ENCODE measurements around the gene DDX41. TPM values are rescaled to one million over a fixed set of nuclear protein-coding genes. Genes with fewer than 3 reads are reported as not detected.

The DDX41 gene
- total RNA-seq, 4 donors from 2014 or later, result 85.3 to 139 (median 105) TPM

DNA sequence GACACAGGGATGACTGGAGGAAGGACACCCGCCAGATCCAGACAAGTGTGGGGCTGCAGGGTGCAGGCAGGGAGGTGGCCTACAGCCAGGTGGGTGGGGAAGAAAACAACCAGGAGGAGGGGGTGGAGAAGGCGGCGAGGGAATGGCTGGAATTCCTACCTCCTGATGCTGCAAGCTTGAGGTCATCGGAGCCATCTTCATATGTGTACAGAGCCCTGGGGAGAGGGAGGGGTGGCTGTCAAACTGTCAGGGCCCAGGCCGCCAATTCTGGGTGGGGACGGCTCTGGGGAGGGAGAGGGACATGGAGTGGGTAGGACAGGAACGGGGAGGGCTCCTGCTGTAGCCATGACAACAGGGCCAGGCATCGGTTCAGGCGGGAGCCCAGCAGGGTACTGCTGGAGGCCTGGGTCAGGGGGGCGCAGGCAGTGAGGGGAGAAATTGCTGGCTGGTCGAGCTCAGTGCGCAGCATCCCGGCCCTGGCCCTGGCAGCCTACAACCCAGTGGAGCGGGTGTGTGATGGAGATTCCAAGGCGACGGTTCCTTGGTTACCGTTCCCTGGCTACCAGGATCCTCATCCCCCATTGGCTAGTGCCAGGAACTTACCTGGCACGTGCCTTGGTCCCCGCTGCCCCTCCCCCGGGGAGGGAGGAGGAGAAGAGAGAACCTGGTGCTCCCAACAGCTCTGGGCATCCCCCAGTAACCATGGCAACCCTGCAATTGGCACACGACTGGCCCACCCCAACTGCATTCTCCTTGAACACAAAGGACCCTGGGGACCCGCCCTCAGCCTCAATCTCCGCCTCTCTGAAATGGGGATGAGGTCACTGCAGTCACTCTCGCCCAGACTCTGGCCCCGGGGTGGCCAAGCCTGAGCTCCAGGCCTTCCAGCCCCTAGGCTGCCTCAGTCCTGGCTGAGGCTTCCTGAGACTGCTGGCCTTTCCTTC lies 47.8 kb downstream of the DDX41 start:
- Histone ChIP-seq H3K4me1 (peaks cover 0 to 48% (median 23%) of the 10 kb centered on the region in 4 donors), H3K36me3 (peaks cover 0 to 43% (median 4%) of the 10 kb centered on the region in 3 donors), H3K9me3 (peaks cover 0 to 6% (median 0%) of the 10 kb centered on the region in 4 donors), H3K4me3 (no peak overlapping the region), H3K27me3 (no peaks in the 10 kb centered on the region), H3K27ac (peak overlapping the region in 3 of 4 donors; percentile 14 to 97 (median 93))
- DNase-seq (ENCODE audit: low spot score in 2 of 2), result no peak
- TF ChIP-seq, protein P1, sequence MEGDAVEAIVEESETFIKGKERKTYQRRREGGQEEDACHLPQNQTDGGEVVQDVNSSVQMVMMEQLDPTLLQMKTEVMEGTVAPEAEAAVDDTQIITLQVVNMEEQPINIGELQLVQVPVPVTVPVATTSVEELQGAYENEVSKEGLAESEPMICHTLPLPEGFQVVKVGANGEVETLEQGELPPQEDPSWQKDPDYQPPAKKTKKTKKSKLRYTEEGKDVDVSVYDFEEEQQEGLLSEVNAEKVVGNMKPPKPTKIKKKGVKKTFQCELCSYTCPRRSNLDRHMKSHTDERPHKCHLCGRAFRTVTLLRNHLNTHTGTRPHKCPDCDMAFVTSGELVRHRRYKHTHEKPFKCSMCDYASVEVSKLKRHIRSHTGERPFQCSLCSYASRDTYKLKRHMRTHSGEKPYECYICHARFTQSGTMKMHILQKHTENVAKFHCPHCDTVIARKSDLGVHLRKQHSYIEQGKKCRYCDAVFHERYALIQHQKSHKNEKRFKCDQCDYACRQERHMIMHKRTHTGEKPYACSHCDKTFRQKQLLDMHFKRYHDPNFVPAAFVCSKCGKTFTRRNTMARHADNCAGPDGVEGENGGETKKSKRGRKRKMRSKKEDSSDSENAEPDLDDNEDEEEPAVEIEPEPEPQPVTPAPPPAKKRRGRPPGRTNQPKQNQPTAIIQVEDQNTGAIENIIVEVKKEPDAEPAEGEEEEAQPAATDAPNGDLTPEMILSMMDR (IDR thresholded peaks at IDR 0.05), result no peak
- no peak for TF ChIP-seq POLR2A (IDR thresholded peaks at IDR 0.05)
- no peak for TF ChIP-seq EP300 (IDR thresholded peaks at IDR 0.05)
- 47 to 50% methylated on average over 23 to 25 of the region's 25 CpGs for WGBS, 2 donors

- 85 to 94% methylated on average over 2 of the region's 2 CpGs for WGBS, 2 donors
- Histone ChIP-seq H3K9me3 (peaks cover 0 to 6% (median 0%) of the 10 kb centered on the region in 4 donors), H3K4me3 (no peak overlapping the region), H3K27me3 (no peaks in the 10 kb centered on the region), H3K36me3 (peaks cover 0 to 50% (median 4%) of the 10 kb centered on the region in 3 donors), H3K4me1 (peaks cover 0 to 44% (median 23%) of the 10 kb centered on the region in 4 donors), H3K27ac (peak overlapping the region in 1 of 4 donors; percentile 97)
- TF ChIP-seq, protein P1 (IDR thresholded peaks at IDR 0.05), result no peak
- TF ChIP-seq POLR2A (IDR thresholded peaks at IDR 0.05), result no peak
- TF ChIP-seq EP300 (IDR thresholded peaks at IDR 0.05), result no peak
- DNase-seq (ENCODE audit: low spot score in 2 of 2), result no peak
Observed at GRCh38 chr5:177468329-177468684, 48.5 kb downstream of the DDX41 start.

DNA sequence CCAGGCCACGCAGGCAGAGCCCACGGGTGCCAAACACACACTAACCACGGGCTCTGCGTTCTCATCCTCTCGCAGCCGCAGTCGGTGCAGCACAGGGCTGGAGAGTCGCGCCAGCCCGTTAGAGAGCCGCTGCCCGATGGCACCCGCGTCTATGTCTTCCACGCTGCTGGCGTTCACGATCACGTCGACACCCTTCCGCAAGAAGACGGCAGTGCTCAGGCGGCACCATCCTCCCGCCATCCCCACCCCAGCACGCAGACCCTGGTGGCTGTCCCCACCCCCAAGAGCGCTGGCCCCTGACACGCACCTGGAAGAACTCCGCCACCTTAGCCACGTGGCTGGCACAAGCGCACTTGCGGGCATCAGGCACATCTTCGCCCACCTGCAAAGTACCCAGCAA lies 49.3 kb downstream of the DDX41 start:
- H3K9me3 ChIP-seq, result peaks cover 0 to 6% (median 0%) of the 10 kb centered on the region in 4 donors
- H3K36me3 ChIP-seq, result peaks cover 0 to 57% (median 4%) of the 10 kb centered on the region in 3 donors
- peaks cover 0 to 40% (median 20%) of the 10 kb centered on the region in 4 donors for H3K4me1 ChIP-seq
- H3K27ac ChIP-seq, result no peak overlapping the region
- no peak overlapping the region for H3K4me3 ChIP-seq
- H3K27me3 ChIP-seq, result no peaks in the 10 kb centered on the region
- 95 to 96% methylated on average over 30 of the region's 31 CpGs for WGBS, 2 donors
- no peak for DNase-seq (ENCODE audit: low spot score in 2 of 2)
- TF ChIP-seq POLR2A (IDR thresholded peaks at IDR 0.05), result no peak
- TF ChIP-seq, protein P1 (IDR thresholded peaks at IDR 0.05), result no peak
- no peak for TF ChIP-seq EP300 (IDR thresholded peaks at IDR 0.05)

- H3K27ac ChIP-seq, result no peak overlapping the region
- peaks cover 0 to 39% (median 14%) of the 10 kb centered on the region in 4 donors for H3K4me1 ChIP-seq
- no peaks in the 10 kb centered on the region for H3K27me3 ChIP-seq
- peaks cover 0 to 63% (median 4%) of the 10 kb centered on the region in 3 donors for H3K36me3 ChIP-seq
- H3K4me3 ChIP-seq, result no peak overlapping the region
- peaks cover 0 to 6% (median 0%) of the 10 kb centered on the region in 4 donors for H3K9me3 ChIP-seq
- DNase-seq (ENCODE audit: low spot score in 2 of 2), result no peak
- WGBS, 2 donors, result 91 to 97% methylated on average over 25 of the region's 25 CpGs
- no peak for TF ChIP-seq POLR2A (IDR thresholded peaks at IDR 0.05)
- TF ChIP-seq, protein P1 (IDR thresholded peaks at IDR 0.05), result no peak
- no peak for TF ChIP-seq EP300 (IDR thresholded peaks at IDR 0.05)
Observed at GRCh38 chr5:177466861-177467260, 49.9 kb downstream of the DDX41 start.

DNA sequence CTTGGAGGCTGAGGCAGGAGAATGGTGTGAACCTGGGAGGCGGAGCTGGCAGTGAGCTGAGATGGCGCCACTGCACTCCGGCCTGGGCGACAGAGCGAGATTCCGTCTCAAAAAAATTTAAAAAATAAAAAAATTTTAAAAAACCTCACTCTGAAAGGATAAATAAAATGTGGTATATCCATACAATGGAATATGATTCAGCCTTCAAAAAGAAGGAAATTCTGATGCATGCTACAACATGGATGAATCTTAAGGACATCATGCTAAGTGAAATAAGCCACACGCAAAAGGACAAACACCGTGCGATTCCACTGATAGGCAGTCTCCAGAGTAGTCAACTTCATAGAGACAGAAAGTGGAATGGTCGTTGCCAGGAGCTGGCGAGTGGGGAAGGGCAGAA lies 51.7 kb downstream of the DDX41 start:
- 87 to 99% methylated on average over 11 of the region's 11 CpGs for WGBS, 2 donors

More for the DNA sequence above, 51.7 kb downstream of the DDX41 start:
- no peaks in the 10 kb centered on the region for H3K27me3 ChIP-seq
- peaks cover 0 to 77% (median 4%) of the 10 kb centered on the region in 3 donors for H3K36me3 ChIP-seq
- peaks cover 0 to 20% (median 6%) of the 10 kb centered on the region in 4 donors for H3K4me1 ChIP-seq
- no peak overlapping the region for H3K27ac ChIP-seq
- no peak for DNase-seq (ENCODE audit: low spot score in 2 of 2)
- H3K4me3 ChIP-seq, result no peak overlapping the region
- peaks cover 0 to 6% (median 0%) of the 10 kb centered on the region in 4 donors for H3K9me3 ChIP-seq
- TF ChIP-seq EP300 (IDR thresholded peaks at IDR 0.05) (no peak), POLR2A (IDR thresholded peaks at IDR 0.05) (no peak)
- TF ChIP-seq, protein P1 (IDR thresholded peaks at IDR 0.05), result no peak

Data from tibial nerve (tissue), 4 donors.